Prostate gland (tissue), 2 donors: ENCODE data around the gene NXPH2.

Experiments
- CTCF ChIP-seq, 4 experiments: fragments of 200-600 bp in 2 of 4; fragments of 450-650 bp in 2 of 4; sonication (generic) in 2 of 4; IDR thresholded peaks; 1 replicate in 3 of 4; 2 replicates in 1 of 4; pipeline ENCODE4 v1.5.1; 2016 to 2019; ENCODE audit warnings: antibody characterized with exemption in 4 of 4, mild to moderate bottlenecking in 2 of 4, moderate library complexity in 2 of 4
- POLR2A ChIP-seq: fragments of 450-650 bp; IDR thresholded peaks from one replicate; pipeline ENCODE4 v1.6.1; 2016; ENCODE audit warnings: antibody characterized with exemption, mild to moderate bottlenecking
- POLR2AphosphoS5 ChIP-seq: sonication (generic); formaldehyde crosslinking; IDR thresholded peaks from one replicate; pipeline ENCODE4 v1.6.1; 2017; ENCODE audit warnings: antibody characterized with exemption

GRCh38 chr2:138640921-138641676 is 139.1 kb downstream of the NXPH2 start:
- no peak for TF ChIP-seq POLR2A
- no peak for TF ChIP-seq CTCF (IDR thresholded peaks at IDR 0.05)
- TF ChIP-seq POLR2AphosphoS5: no peak
